Breast epithelium (tissue), 4 donors: ENCODE results near the gene ALKAL2. TPM values are rescaled to one million over a fixed set of nuclear protein-coding genes. Genes with fewer than 3 reads are reported as not detected.
"Not testable (repeated sequence)": the region's sequence is repeated elsewhere in the genome, so short reads cannot be mapped to it uniquely, and the experiment has no call there.

Source experiments
- DNase-seq, 2 donors: peaks; one replicate each; pipeline ENCODE4 v3.0.0-alpha.2; 2019; ENCODE audit warnings: low spot score in 2 of 2
- H3K27ac ChIP-seq, 2 donors: fragments of 200-600 bp; sonication (generic) in 1 of 2; one replicate each; pipeline ENCODE4 v1.5.1; 2016 to 2019; ENCODE audit warnings: mild to moderate bottlenecking in 1 of 2
- H3K27me3 ChIP-seq, 2 donors: fragments of 200-600 bp; sonication (generic) in 1 of 2; one replicate each; pipeline versions ENCODE4 v1.5.1 to v1.6.0; 2017 to 2019; ENCODE audit warnings: control low read depth in 1 of 2, mild to moderate bottlenecking in 1 of 2
- H3K36me3 ChIP-seq: fragments of 200-600 bp; one replicate; pipeline ENCODE4 v1.5.1; 2019
- H3K4me1 ChIP-seq, 2 donors: fragments of 200-600 bp; sonication (generic); one replicate each; pipeline ENCODE4 v1.5.1; 2016 to 2019; ENCODE audit warnings: control low read depth in 1 of 2
- H3K4me3 ChIP-seq, 3 donors: fragments of 200-600 bp; sonication (generic); 1 replicate in 2 of 3; 2 replicates in 1 of 3; pipeline ENCODE4 v1.5.1; 2016 to 2019; ENCODE audit warnings: mild to moderate bottlenecking in 3 of 3, moderate library complexity in 2 of 3
- H3K9me3 ChIP-seq, 2 donors: fragments of 200-600 bp; sonication (generic) in 1 of 2; one replicate each; pipeline ENCODE4 v1.5.1; 2016 to 2019; ENCODE audit warnings: control low read depth in 1 of 2
- CTCF ChIP-seq, 3 donors: fragments of 450-650 bp; IDR thresholded peaks; one replicate each; pipeline ENCODE4 v1.5.1; 2016 to 2017; ENCODE audit warnings: antibody characterized with exemption in 3 of 3, mild to moderate bottlenecking in 3 of 3, moderate library complexity in 3 of 3
- POLR2A ChIP-seq: fragments of 450-650 bp; IDR thresholded peaks from one replicate; pipeline ENCODE4 v1.6.1; 2016; ENCODE audit warnings: antibody characterized with exemption, mild to moderate bottlenecking, moderate library complexity
- POLR2AphosphoS5 ChIP-seq, 3 donors: sonication (generic); formaldehyde crosslinking; IDR thresholded peaks; one replicate each; pipeline ENCODE4 v1.6.1; 2017; ENCODE audit warnings: antibody characterized with exemption in 3 of 3
- intact Hi-C: fragments of 100-400 bp; cut with DNase I; formaldehyde crosslinking; loops from one replicate; pipeline ENCODE4 v1.15.1; 2023; ENCODE audit warnings: low total_unique reads
- total RNA-seq, 3 donors: library from RNA; depleted of rRNA; stranded (reverse); fragments of >200 nt; gene quantifications; one replicate each; pipeline ENCODE4 v1.1.0, GENCODE V29; 2016

The ALKAL2 gene
- total RNA-seq, 3 donors from 2014 or later: 10.1 to 26.4 (median 16.1) TPM

GRCh38 chr2:316381-316780 lies 28.5 kb upstream of the ALKAL2 start:
- DNase-seq: no peak
- intact Hi-C loops: no loop called here

GRCh38 chr2:315925-316324 lies 28.0 kb upstream of the ALKAL2 start:
- H3K36me3 ChIP-seq, H3K27me3 ChIP-seq, H3K4me1 ChIP-seq, intact Hi-C loops, DNase-seq, H3K27ac ChIP-seq, H3K9me3 ChIP-seq, H3K4me3 ChIP-seq: not testable (repeated sequence)

More at GRCh38 chr2:316381-316780, 28.5 kb upstream of the ALKAL2 start:
- H3K27me3 ChIP-seq: no peaks in the 10 kb centered on the region
- H3K36me3 ChIP-seq: no peaks in the 10 kb centered on the region
- no peak overlapping the region for H3K4me3 ChIP-seq
- H3K9me3 ChIP-seq: no peaks in the 10 kb centered on the region
- no peak overlapping the region for H3K27ac ChIP-seq
- H3K4me1 ChIP-seq: no peaks in the 10 kb centered on the region
- TF ChIP-seq POLR2AphosphoS5 (IDR thresholded peaks at IDR 0.05) (no peak), POLR2A (no peak), CTCF (IDR thresholded peaks at IDR 0.05) (no peak)

GRCh38 chr2:314561-315336 lies 26.9 kb upstream of the ALKAL2 start:
- Histone ChIP-seq H3K27ac (no peak overlapping the region), H3K4me1 (no peaks in the 10 kb centered on the region), H3K4me3 (no peak overlapping the region), H3K27me3 (no peaks in the 10 kb centered on the region), H3K9me3 (no peaks in the 10 kb centered on the region), H3K36me3 (no peaks in the 10 kb centered on the region)
- no peak for DNase-seq
- no peak for TF ChIP-seq POLR2A
- TF ChIP-seq CTCF (IDR thresholded peaks at IDR 0.05): no peak
- no peak for TF ChIP-seq POLR2AphosphoS5 (IDR thresholded peaks at IDR 0.05)
- intact Hi-C loops: no loop called here

- no peaks in the 10 kb centered on the region for H3K27me3 ChIP-seq
- no peaks in the 10 kb centered on the region for H3K4me1 ChIP-seq
- no peaks in the 10 kb centered on the region for H3K9me3 ChIP-seq
- intact Hi-C loops: no loop called here
- DNase-seq: no peak
- no peak overlapping the region for H3K4me3 ChIP-seq
- no peak for TF ChIP-seq CTCF (IDR thresholded peaks at IDR 0.05)
- H3K27ac ChIP-seq: no peak overlapping the region
- no peaks in the 10 kb centered on the region for H3K36me3 ChIP-seq
Measured at GRCh38 chr2:313991-314390, 26.1 kb upstream of the ALKAL2 start.

- no peaks in the 10 kb centered on the region for H3K4me1 ChIP-seq
- TF ChIP-seq POLR2A: no peak
- no peak for TF ChIP-seq POLR2AphosphoS5 (IDR thresholded peaks at IDR 0.05)
- no peak for TF ChIP-seq CTCF (IDR thresholded peaks at IDR 0.05)
- H3K9me3 ChIP-seq: no peaks in the 10 kb centered on the region
- DNase-seq: no peak
- H3K36me3 ChIP-seq: no peaks in the 10 kb centered on the region
- no peak overlapping the region for H3K27ac ChIP-seq
- intact Hi-C loops: no loop called here
- H3K4me3 ChIP-seq: no peak overlapping the region
- H3K27me3 ChIP-seq: no peaks in the 10 kb centered on the region
Measured at GRCh38 chr2:310994-311393, 23.1 kb upstream of the ALKAL2 start.
